Neural cell (in vitro differentiated cells): ENCODE measurements around the gene PARM1.

Experiments
- CTCF ChIP-seq: fragments of 450-650 bp; IDR thresholded peaks from 2 replicates; pipeline ENCODE4 v1.5.1; 2014; ENCODE audit warnings: antibody characterized with exemption, mild to moderate bottlenecking, moderate library complexity; ENCODE audit not compliant: poor library complexity, severe bottlenecking
- EP300 ChIP-seq: fragments of 450-650 bp; conservative IDR thresholded peaks from 2 replicates; pipeline ENCODE4 v1.6.1; 2014; ENCODE audit warnings: antibody characterized with exemption, mild to moderate bottlenecking, moderate library complexity; ENCODE audit not compliant: poor library complexity, severe bottlenecking
- EZH2 ChIP-seq: fragments of 200-600, 300-800 bp; shearing (Covaris generic), sonication (generic); IDR thresholded peaks from 2 replicates; pipeline ENCODE4 v1.6.1; 2014; ENCODE audit warnings: antibody characterized with exemption, low read length, borderline replicate concordance, mild to moderate bottlenecking; ENCODE audit not compliant: insufficient read depth, poor library complexity, severe bottlenecking
- MXI1 ChIP-seq: fragments of 450-650 bp; conservative IDR thresholded peaks from 2 replicates; pipeline ENCODE4 v1.6.1; 2014; ENCODE audit warnings: antibody characterized with exemption, mild to moderate bottlenecking; ENCODE audit not compliant: poor library complexity, severe bottlenecking
- POLR2AphosphoS5 ChIP-seq: IDR thresholded peaks from 2 replicates; pipeline ENCODE4 v1.6.1; 2012
- RAD21 ChIP-seq: fragments of 450-650 bp; conservative IDR thresholded peaks from 2 replicates; pipeline ENCODE4 v1.6.1; 2014; ENCODE audit warnings: antibody characterized with exemption, mild to moderate bottlenecking, moderate library complexity
- REST ChIP-seq: IDR thresholded peaks from 2 replicates; pipeline ENCODE4 v1.6.1; 2012; ENCODE audit warnings: borderline replicate concordance
- SMC3 ChIP-seq: fragments of 450-650 bp; conservative IDR thresholded peaks from 2 replicates; pipeline ENCODE4 v1.6.1; 2014; ENCODE audit warnings: antibody characterized with exemption, mild to moderate bottlenecking, moderate library complexity; ENCODE audit not compliant: poor library complexity
- TAF1 ChIP-seq: IDR thresholded peaks from 2 replicates; pipeline ENCODE4 v1.6.1; 2012; ENCODE audit warnings: low read depth

- TF ChIP-seq CTCF: no peak
- no peak for TF ChIP-seq TAF1
- no peak for TF ChIP-seq REST
- TF ChIP-seq POLR2AphosphoS5: no peak
- TF ChIP-seq SMC3: no peak
- no peak for TF ChIP-seq EP300
- TF ChIP-seq EZH2: no peak
- no peak for TF ChIP-seq RAD21
- TF ChIP-seq MXI1: no peak
Measured at GRCh38 chr4:75025431-75025830, 92.5 kb downstream of the PARM1 start.
